ENCODE measurements around the gene SSTR3.

- TF ChIP-seq POLR2A (IDR thresholded peaks at IDR 0.05) = no peak
- TF ChIP-seq, protein P1, sequence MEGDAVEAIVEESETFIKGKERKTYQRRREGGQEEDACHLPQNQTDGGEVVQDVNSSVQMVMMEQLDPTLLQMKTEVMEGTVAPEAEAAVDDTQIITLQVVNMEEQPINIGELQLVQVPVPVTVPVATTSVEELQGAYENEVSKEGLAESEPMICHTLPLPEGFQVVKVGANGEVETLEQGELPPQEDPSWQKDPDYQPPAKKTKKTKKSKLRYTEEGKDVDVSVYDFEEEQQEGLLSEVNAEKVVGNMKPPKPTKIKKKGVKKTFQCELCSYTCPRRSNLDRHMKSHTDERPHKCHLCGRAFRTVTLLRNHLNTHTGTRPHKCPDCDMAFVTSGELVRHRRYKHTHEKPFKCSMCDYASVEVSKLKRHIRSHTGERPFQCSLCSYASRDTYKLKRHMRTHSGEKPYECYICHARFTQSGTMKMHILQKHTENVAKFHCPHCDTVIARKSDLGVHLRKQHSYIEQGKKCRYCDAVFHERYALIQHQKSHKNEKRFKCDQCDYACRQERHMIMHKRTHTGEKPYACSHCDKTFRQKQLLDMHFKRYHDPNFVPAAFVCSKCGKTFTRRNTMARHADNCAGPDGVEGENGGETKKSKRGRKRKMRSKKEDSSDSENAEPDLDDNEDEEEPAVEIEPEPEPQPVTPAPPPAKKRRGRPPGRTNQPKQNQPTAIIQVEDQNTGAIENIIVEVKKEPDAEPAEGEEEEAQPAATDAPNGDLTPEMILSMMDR (IDR thresholded peaks at IDR 0.05) = no peak
These were observed 52.2 kb downstream of the SSTR3 start for GRCh38 chr22:37160027-37160426.

Measured in testis (tissue), 2 donors.